Measurements from ENCODE around the gene LRRC28. TPM values are rescaled to one million over a fixed set of nuclear protein-coding genes. Genes with fewer than 3 reads are reported as not detected.

The LRRC28 gene
- total and polyA plus RNA-seq, 2 donors (not counting 1 experiment from before 2014, with no cell fraction given): 20.1 to 23.8 TPM

- H4K20me1 ChIP-seq (ENCODE audit: control insufficient read depth, extremely low read depth, insufficient read depth, low read length): no peaks in the 10 kb centered on the region
- no peak overlapping the region for H2AFZ ChIP-seq (ENCODE audit: low read length)
- H3K4me2 ChIP-seq (ENCODE audit: extremely low read depth, insufficient read depth, low read length): no peak overlapping the region
- H3K79me2 ChIP-seq (ENCODE audit: control insufficient read depth, insufficient read depth, low read length): no peaks in the 10 kb centered on the region
- H3K9me3 ChIP-seq (ENCODE audit: control insufficient read depth, insufficient read depth, low read depth, low read length): no peaks in the 10 kb centered on the region
- H3K36me3 ChIP-seq (ENCODE audit: control insufficient read depth, insufficient read depth, low read length): no peaks in the 10 kb centered on the region
- TF ChIP-seq, protein P1, sequence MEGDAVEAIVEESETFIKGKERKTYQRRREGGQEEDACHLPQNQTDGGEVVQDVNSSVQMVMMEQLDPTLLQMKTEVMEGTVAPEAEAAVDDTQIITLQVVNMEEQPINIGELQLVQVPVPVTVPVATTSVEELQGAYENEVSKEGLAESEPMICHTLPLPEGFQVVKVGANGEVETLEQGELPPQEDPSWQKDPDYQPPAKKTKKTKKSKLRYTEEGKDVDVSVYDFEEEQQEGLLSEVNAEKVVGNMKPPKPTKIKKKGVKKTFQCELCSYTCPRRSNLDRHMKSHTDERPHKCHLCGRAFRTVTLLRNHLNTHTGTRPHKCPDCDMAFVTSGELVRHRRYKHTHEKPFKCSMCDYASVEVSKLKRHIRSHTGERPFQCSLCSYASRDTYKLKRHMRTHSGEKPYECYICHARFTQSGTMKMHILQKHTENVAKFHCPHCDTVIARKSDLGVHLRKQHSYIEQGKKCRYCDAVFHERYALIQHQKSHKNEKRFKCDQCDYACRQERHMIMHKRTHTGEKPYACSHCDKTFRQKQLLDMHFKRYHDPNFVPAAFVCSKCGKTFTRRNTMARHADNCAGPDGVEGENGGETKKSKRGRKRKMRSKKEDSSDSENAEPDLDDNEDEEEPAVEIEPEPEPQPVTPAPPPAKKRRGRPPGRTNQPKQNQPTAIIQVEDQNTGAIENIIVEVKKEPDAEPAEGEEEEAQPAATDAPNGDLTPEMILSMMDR (conservative IDR thresholded peaks at IDR 0.05 in 1 of 2, IDR thresholded peaks at IDR 0.05 in 1 of 2; ENCODE audit: low read depth in 1 of 2, low read length in 2 of 2): no peak
- TF ChIP-seq EZH2 (IDR thresholded peaks at IDR 0.05; ENCODE audit: low read length, missing control alignments): no peak
- no peak overlapping the region for H3K4me3 ChIP-seq (replicated peaks in 1 of 4; ENCODE audit: control extremely low read depth in 1 of 4, insufficient read depth in 1 of 4, low read depth in 3 of 4, low read length in 4 of 4)
- H3K4me1 ChIP-seq (ENCODE audit: control insufficient read depth, extremely low read depth, insufficient read depth, low read length): peaks cover 2% of the 10 kb centered on the region
- no peak overlapping the region for H3K27ac ChIP-seq (ENCODE audit: insufficient read depth, low read length)
- DNase-seq (ENCODE audit: low read depth in 2 of 2): no peak
- H3K27me3 ChIP-seq (ENCODE audit: control insufficient read depth, insufficient read depth, low read length): no peaks in the 10 kb centered on the region
- no peak overlapping the region for H3K9ac ChIP-seq (ENCODE audit: insufficient read depth, low read length)
Measured at GRCh38 chr15:99282586-99282985, 31.3 kb downstream of the LRRC28 start.

DNA sequence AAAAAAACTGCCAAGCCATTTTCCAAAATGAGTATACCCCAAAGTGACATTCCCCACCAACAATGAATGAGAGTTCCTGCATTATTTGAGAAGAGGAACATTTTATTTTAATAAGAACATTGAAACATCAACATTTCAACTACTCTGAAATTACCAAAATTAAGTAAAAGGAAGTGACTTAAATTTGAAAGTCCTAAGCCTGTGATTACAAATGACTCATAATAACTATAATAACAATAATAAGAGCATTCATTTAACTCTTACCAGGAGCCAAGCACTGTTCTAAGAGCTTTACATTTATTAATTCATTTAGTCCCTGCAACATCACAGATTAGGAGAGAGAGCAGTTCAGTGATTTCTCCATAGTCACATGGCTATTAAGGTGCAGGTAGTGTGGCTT, 32.4 kb downstream of the LRRC28 start:
- no peak overlapping the region for H2AFZ ChIP-seq (ENCODE audit: low read length)
- H3K79me2 ChIP-seq (ENCODE audit: control insufficient read depth, insufficient read depth, low read length): no peaks in the 10 kb centered on the region
- no peak overlapping the region for H3K27ac ChIP-seq (ENCODE audit: insufficient read depth, low read length)
- no peaks in the 10 kb centered on the region for H3K36me3 ChIP-seq (ENCODE audit: control insufficient read depth, insufficient read depth, low read length)
- no peak overlapping the region for H3K4me3 ChIP-seq (replicated peaks in 1 of 4; ENCODE audit: control extremely low read depth in 1 of 4, insufficient read depth in 1 of 4, low read depth in 3 of 4, low read length in 4 of 4)
- peaks cover 2% of the 10 kb centered on the region for H3K4me1 ChIP-seq (ENCODE audit: control insufficient read depth, extremely low read depth, insufficient read depth, low read length)
- H3K27me3 ChIP-seq (ENCODE audit: control insufficient read depth, insufficient read depth, low read length): no peaks in the 10 kb centered on the region
- H3K9me3 ChIP-seq (ENCODE audit: control insufficient read depth, insufficient read depth, low read depth, low read length): no peaks in the 10 kb centered on the region
- H3K9ac ChIP-seq (ENCODE audit: insufficient read depth, low read length): no peak overlapping the region
- H4K20me1 ChIP-seq (ENCODE audit: control insufficient read depth, extremely low read depth, insufficient read depth, low read length): no peaks in the 10 kb centered on the region
- peak in 1 of 2 donors; percentile 21 for DNase-seq (ENCODE audit: low read depth in 2 of 2)
- H3K4me2 ChIP-seq (ENCODE audit: extremely low read depth, insufficient read depth, low read length): no peak overlapping the region
- no peak for TF ChIP-seq EZH2 (IDR thresholded peaks at IDR 0.05; ENCODE audit: low read length, missing control alignments)
- TF ChIP-seq, protein P1 (conservative IDR thresholded peaks at IDR 0.05 in 1 of 2, IDR thresholded peaks at IDR 0.05 in 1 of 2; ENCODE audit: low read depth in 1 of 2, low read length in 2 of 2): no peak

DNA sequence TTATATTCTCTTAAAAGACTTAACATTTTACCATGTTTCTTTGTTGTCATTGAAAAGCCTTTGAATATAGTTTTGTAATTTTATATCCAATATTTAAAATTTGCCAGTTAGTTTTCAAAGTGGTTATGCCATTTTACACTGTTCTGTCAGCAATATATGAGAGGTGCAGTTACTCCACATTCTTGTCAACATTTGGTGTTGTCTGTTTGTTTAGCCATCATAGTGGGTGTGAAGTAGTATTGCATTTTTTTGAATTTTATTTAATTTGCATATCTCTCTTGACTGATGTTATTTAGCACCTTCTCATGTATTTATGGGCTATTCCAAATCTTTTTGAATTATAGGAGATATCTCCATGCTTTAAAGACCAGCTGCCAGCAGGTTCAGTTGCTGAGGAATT, 40.4 kb downstream of the LRRC28 start:
- Histone ChIP-seq H3K4me1 (ENCODE audit: control insufficient read depth, extremely low read depth, insufficient read depth, low read length) (no peaks in the 10 kb centered on the region), H3K9ac (ENCODE audit: insufficient read depth, low read length) (no peak overlapping the region), H2AFZ (ENCODE audit: low read length) (no peak overlapping the region), H3K27me3 (ENCODE audit: control insufficient read depth, insufficient read depth, low read length) (no peaks in the 10 kb centered on the region), H3K27ac (ENCODE audit: insufficient read depth, low read length) (no peak overlapping the region), H3K4me2 (ENCODE audit: extremely low read depth, insufficient read depth, low read length) (no peak overlapping the region), H3K79me2 (ENCODE audit: control insufficient read depth, insufficient read depth, low read length) (no peaks in the 10 kb centered on the region), H3K4me3 (replicated peaks in 1 of 4; ENCODE audit: control extremely low read depth in 1 of 4, insufficient read depth in 1 of 4, low read depth in 3 of 4, low read length in 4 of 4) (no peak overlapping the region), H4K20me1 (ENCODE audit: control insufficient read depth, extremely low read depth, insufficient read depth, low read length) (no peaks in the 10 kb centered on the region), H3K9me3 (ENCODE audit: control insufficient read depth, insufficient read depth, low read depth, low read length) (no peaks in the 10 kb centered on the region), H3K36me3 (ENCODE audit: control insufficient read depth, insufficient read depth, low read length) (no peaks in the 10 kb centered on the region)
- no peak for DNase-seq (ENCODE audit: low read depth in 2 of 2)
- TF ChIP-seq, protein P1 (conservative IDR thresholded peaks at IDR 0.05 in 1 of 2, IDR thresholded peaks at IDR 0.05 in 1 of 2; ENCODE audit: low read depth in 1 of 2, low read length in 2 of 2): no peak
- no peak for TF ChIP-seq EZH2 (IDR thresholded peaks at IDR 0.05; ENCODE audit: low read length, missing control alignments)
